ENCODE measurements around the gene SRRM2. TPM values are rescaled to one million over a fixed set of nuclear protein-coding genes. Genes with fewer than 3 reads are reported as not detected.
A peak's percentile ranks its signal among the peaks of the same experiment; 100 is the strongest.
"Not testable (repeated sequence)": the region's sequence is repeated elsewhere in the genome, so short reads cannot be mapped to it uniquely, and the experiment has no call there.

The SRRM2 gene
- total RNA-seq, 1 donor from 2014 or later: 30.5 TPM

DNA sequence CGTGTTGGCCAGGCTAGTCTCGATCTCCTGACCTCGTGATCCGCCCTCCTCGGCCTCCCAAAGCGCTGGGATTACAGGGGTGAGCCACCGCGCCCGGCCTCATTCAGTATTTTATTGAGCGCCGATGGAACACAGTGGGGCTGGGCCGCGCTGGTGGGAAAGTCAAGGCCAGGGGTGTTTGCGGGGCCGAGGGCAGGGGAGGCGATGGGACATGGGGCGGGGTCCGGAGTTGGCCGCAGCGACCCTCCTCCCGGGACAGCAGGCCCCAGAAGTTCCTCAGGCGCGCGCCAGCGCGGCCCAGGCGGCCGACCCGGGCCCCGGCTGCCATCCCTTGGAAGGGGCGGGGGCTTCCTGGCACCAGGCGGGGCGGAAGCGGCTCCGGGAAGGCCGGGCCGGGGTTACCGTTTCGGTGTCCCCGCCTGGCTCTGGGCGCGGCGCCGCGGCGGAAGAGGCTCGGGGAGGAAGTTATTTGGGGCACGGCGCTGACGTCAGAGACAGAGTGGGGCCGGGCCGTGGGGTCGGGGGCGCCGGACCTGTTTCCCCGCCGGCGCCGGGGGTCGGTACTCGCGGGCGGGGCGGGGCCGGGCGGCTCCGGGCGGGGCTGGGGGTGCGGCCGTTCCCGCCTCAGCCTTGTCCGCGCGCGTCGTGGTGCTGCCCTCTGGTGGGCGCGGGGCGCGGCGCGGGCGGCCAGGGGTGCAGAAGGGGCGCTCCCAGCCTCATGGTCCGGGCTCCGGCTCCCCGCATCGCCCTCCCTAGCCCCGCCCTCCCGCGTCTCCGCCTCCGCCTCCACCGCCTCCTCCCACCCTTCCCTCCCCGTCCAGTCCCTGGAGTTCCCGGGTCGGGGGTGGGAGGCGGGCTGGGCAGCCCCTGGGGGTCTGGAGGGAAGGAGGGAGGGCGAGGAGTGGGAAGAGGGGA lies 31.5 kb upstream of the SRRM2 start:
- peak; percentile 55 for TF ChIP-seq CTCF (IDR thresholded peaks at IDR 0.05; ENCODE audit: insufficient read depth, low read length, severe bottlenecking)
- no peak for FAIRE-seq

GRCh38 chr16:2721634-2722173 lies 30.7 kb upstream of the SRRM2 start:
- H3K27me3 ChIP-seq (ENCODE audit: control insufficient read depth, insufficient read depth, low read length); H3K36me3 ChIP-seq (ENCODE audit: control insufficient read depth, insufficient read depth, low read length); DNase-seq (ENCODE audit: low read depth); FAIRE-seq: not testable (repeated sequence)
- peak overlapping the region; percentile 55 for H3K4me3 ChIP-seq (ENCODE audit: low read depth, low read length)

More for the DNA sequence above, 31.5 kb upstream of the SRRM2 start:
- H3K4me3 ChIP-seq (ENCODE audit: low read depth, low read length): peak overlapping the region; percentile 55
- no peaks in the 10 kb centered on the region for H3K27me3 ChIP-seq (ENCODE audit: control insufficient read depth, insufficient read depth, low read length)
- DNase-seq (ENCODE audit: low read depth): peak; percentile 38
- H3K36me3 ChIP-seq (ENCODE audit: control insufficient read depth, insufficient read depth, low read length): no peaks in the 10 kb centered on the region

DNA sequence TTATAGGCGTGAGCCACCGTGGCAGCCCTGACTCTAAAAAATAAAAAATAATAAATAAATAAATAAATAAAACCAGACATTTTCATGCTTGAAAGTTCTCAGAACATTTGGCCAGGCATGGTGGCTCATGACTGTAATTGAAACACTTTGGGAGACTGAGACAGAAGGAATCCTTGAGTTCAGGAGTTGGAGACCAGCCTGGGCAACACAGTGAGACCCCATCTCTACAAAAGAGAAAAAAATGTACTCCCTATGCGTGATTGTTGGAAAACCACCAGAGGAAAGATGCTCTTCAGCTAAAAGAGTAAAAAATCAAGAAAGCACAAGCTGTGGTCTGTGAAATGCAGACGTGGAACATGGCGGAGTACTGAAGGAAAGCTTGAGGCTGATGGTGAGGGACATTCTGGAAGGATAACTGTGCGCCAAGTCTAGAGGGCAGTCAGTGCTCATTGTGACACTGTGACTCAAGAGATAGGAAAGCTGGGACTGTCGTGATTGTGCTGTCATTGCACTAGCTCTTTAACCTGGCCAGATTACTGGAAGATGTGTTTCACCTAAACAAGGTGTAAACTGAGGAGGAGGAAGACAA lies 28.3 kb upstream of the SRRM2 start:
- no peak overlapping the region for H3K4me3 ChIP-seq (ENCODE audit: low read depth, low read length)
- no peaks in the 10 kb centered on the region for H3K36me3 ChIP-seq (ENCODE audit: control insufficient read depth, insufficient read depth, low read length)
- no peaks in the 10 kb centered on the region for H3K27me3 ChIP-seq (ENCODE audit: control insufficient read depth, insufficient read depth, low read length)
- no peak for DNase-seq (ENCODE audit: low read depth)
- no peak for TF ChIP-seq CTCF (IDR thresholded peaks at IDR 0.05; ENCODE audit: insufficient read depth, low read length, severe bottlenecking)
- FAIRE-seq: no peak

- TF ChIP-seq CTCF (IDR thresholded peaks at IDR 0.05; ENCODE audit: insufficient read depth, low read length, severe bottlenecking): no peak
- DNase-seq (ENCODE audit: low read depth): no peak
- no peaks in the 10 kb centered on the region for H3K27me3 ChIP-seq (ENCODE audit: control insufficient read depth, insufficient read depth, low read length)
- H3K4me3 ChIP-seq (ENCODE audit: low read depth, low read length): no peak overlapping the region
- no peaks in the 10 kb centered on the region for H3K36me3 ChIP-seq (ENCODE audit: control insufficient read depth, insufficient read depth, low read length)
- FAIRE-seq: no peak
Observed at GRCh38 chr16:2724816-2725348, 27.6 kb upstream of the SRRM2 start.

DNA sequence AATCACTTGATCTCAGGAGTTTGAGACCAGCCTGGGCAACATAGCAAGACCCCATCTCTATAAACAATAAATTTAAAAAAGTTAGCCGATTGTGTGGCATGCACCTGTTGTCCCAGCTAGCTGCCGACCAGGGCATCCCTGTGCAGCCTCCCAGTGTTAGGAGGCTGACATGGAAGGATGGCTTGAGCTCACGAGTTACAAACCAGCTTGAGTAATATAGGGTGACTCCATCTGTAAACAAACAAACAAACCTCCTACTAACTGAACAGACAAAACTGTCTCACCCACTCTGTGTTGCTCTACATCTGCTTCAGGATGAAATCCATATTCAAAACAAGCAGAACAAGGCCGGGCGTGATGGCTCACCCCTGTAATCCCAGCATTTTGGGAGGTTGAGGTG lies 25.5 kb upstream of the SRRM2 start:
- H3K36me3 ChIP-seq (ENCODE audit: control insufficient read depth, insufficient read depth, low read length): no peaks in the 10 kb centered on the region
- no peaks in the 10 kb centered on the region for H3K27me3 ChIP-seq (ENCODE audit: control insufficient read depth, insufficient read depth, low read length)
- DNase-seq (ENCODE audit: low read depth) (no peak), FAIRE-seq (no peak)
- TF ChIP-seq CTCF (IDR thresholded peaks at IDR 0.05; ENCODE audit: insufficient read depth, low read length, severe bottlenecking): no peak
- no peak overlapping the region for H3K4me3 ChIP-seq (ENCODE audit: low read depth, low read length)

- no peak for FAIRE-seq
Observed at GRCh38 chr16:2728034-2728433, 24.4 kb upstream of the SRRM2 start.

More at GRCh38 chr16:2728034-2728433, 24.4 kb upstream of the SRRM2 start:
- H3K27me3 ChIP-seq (ENCODE audit: control insufficient read depth, insufficient read depth, low read length): no peaks in the 10 kb centered on the region
- no peak for DNase-seq (ENCODE audit: low read depth)
- H3K36me3 ChIP-seq (ENCODE audit: control insufficient read depth, insufficient read depth, low read length): no peaks in the 10 kb centered on the region
- TF ChIP-seq CTCF (IDR thresholded peaks at IDR 0.05; ENCODE audit: insufficient read depth, low read length, severe bottlenecking): no peak
- no peak overlapping the region for H3K4me3 ChIP-seq (ENCODE audit: low read depth, low read length)
